SK-N-SH treated with all-trans-retinoic acid at 6 μM for 48 hours (cell line): ENCODE measurements around the gene OSCP1.

Experiments
- ATAC-seq: fragments of 200-7000 bp; cut with Tn5 transposase; 3 replicates; pipeline ENCODE4 v1.9.1; 2020; ENCODE audit warnings: mild to moderate bottlenecking, moderate library complexity
- ARNTL ChIP-seq: fragments of 450-650 bp; formaldehyde crosslinking; IDR thresholded peaks from 2 replicates; pipeline ENCODE4 v1.5.0; 2020; ENCODE audit warnings: low read depth, mild to moderate bottlenecking, moderate library complexity, borderline replicate concordance
- BACH2 ChIP-seq: fragments of 250-450 bp; sonication (Bioruptor Pico); IDR thresholded peaks from 2 replicates; pipeline ENCODE4 v1.9.0; 2021; ENCODE audit warnings: mild to moderate bottlenecking, borderline replicate concordance
- CSDC2 ChIP-seq: fragments of 250-450 bp; sonication (Bioruptor Pico); IDR thresholded peaks from 2 replicates; pipeline ENCODE4 v1.5.0; 2020; ENCODE audit warnings: mild to moderate bottlenecking, moderate library complexity
- ESRRG ChIP-seq: fragments of 250-450 bp; sonication (Bioruptor Pico); IDR thresholded peaks from 2 replicates; pipeline ENCODE4 v1.6.1; 2021; ENCODE audit warnings: mild to moderate bottlenecking
- GLIS3 ChIP-seq: fragments of 250-450 bp; sonication (Bioruptor Pico); IDR thresholded peaks from 2 replicates; pipeline ENCODE4 v1.5.0; 2020; ENCODE audit warnings: mild to moderate bottlenecking, moderate library complexity
- ISL1 ChIP-seq: fragments of 250-450 bp; sonication (Bioruptor Pico); IDR thresholded peaks from 2 replicates; pipeline ENCODE4 v2.1.2; 2022; ENCODE audit warnings: mild to moderate bottlenecking, moderate library complexity
- OSR1 ChIP-seq: fragments of 250-450 bp; sonication (Bioruptor Pico); IDR thresholded peaks from 2 replicates; pipeline ENCODE4 v1.8.0; 2022; ENCODE audit warnings: moderate library complexity, mild to moderate bottlenecking, inconsistent platforms
- PPARA ChIP-seq: fragments of 250-450 bp; sonication (Bioruptor Pico); IDR thresholded peaks from 2 replicates; pipeline ENCODE4 v1.5.0; 2020; ENCODE audit warnings: mild to moderate bottlenecking, borderline replicate concordance
- RARB ChIP-seq: fragments of 250-450 bp; sonication (Bioruptor Pico); IDR thresholded peaks from 2 replicates; pipeline ENCODE4 v1.8.0; 2021; ENCODE audit warnings: mild to moderate bottlenecking, moderate library complexity
- TCF4 ChIP-seq: fragments of 250-450 bp; sonication (Bioruptor Pico); IDR thresholded peaks from 2 replicates; pipeline ENCODE4 v1.8.0; 2021; ENCODE audit warnings: mild to moderate bottlenecking, moderate library complexity, borderline replicate concordance
- TOX ChIP-seq: fragments of 250-450 bp; sonication (Bioruptor Pico); IDR thresholded peaks from 2 replicates; pipeline ENCODE4 v1.8.0; 2021; ENCODE audit warnings: mild to moderate bottlenecking, moderate library complexity, borderline replicate concordance
- ZC3H10 ChIP-seq: fragments of 250-450 bp; sonication (Bioruptor Pico); IDR thresholded peaks from 2 replicates; pipeline ENCODE4 v1.5.1; 2021; ENCODE audit warnings: mild to moderate bottlenecking, moderate library complexity
- ZFP3 ChIP-seq: fragments of 250-450 bp; sonication (Bioruptor Pico); IDR thresholded peaks from 2 replicates; pipeline ENCODE4 v1.5.0; 2020; ENCODE audit warnings: mild to moderate bottlenecking, moderate library complexity
- ZNF70 ChIP-seq: fragments of 450-650 bp; formaldehyde crosslinking; IDR thresholded peaks from 2 replicates; pipeline ENCODE4 v1.5.0; 2020; ENCODE audit warnings: mild to moderate bottlenecking, moderate library complexity
- TF ChIP-seq, protein P1 (sequence below): fragments of 250-450 bp; sonication (Bioruptor Pico); IDR thresholded peaks from 2 replicates; pipeline ENCODE4 v1.5.1; 2020; ENCODE audit warnings: low read depth, mild to moderate bottlenecking, moderate library complexity
- TF ChIP-seq, protein P2 (sequence below): fragments of 250-450 bp; sonication (Bioruptor Pico); IDR thresholded peaks from 2 replicates; pipeline ENCODE4 v1.5.0; 2020; ENCODE audit warnings: mild to moderate bottlenecking, moderate library complexity
- TF ChIP-seq, protein P3 (sequence below): fragments of 250-450 bp; sonication (Bioruptor Pico); IDR thresholded peaks from 2 replicates; pipeline ENCODE4 v1.5.1; 2021; ENCODE audit warnings: mild to moderate bottlenecking, moderate library complexity
- TF ChIP-seq, protein P4 (sequence below): fragments of 250-450 bp; sonication (Bioruptor Pico); IDR thresholded peaks from 2 replicates; pipeline ENCODE4 v1.8.0; 2020; ENCODE audit warnings: mild to moderate bottlenecking, moderate library complexity, borderline replicate concordance

Gene OSCP1

DNA sequence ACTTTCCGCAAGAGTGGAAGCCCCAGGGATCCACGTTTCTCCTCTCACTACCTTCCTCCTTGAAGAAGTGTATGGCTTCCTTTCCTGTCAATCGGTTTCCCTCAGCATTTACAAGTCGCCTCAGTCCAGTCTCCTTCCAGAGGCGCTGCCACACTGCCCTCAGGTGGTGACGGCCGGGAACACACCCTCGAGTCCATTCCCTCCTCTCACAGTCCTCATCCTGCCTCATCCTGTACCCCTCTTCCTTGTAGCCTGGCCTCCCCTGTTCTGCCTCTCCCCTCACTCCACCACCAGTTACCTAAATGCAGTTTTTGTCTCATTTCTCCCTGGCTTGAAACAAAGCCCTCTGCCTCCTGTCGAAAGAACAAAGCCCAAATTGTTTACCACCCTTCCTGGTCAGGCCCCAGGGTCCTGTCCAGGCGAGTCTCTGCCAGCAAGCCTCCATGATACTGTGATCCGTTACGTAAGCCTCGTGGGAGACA is 29.4 kb downstream of the OSCP1 start:
- peak; percentile 99 for ATAC-seq
- TF ChIP-seq BACH2 (CRISPR knock-in tag) (no peak), RARB (CRISPR knock-in tag) (no peak), ZC3H10 (CRISPR knock-in tag) (no peak), CSDC2 (CRISPR knock-in tag) (no peak)
- TF ChIP-seq, protein P1, sequence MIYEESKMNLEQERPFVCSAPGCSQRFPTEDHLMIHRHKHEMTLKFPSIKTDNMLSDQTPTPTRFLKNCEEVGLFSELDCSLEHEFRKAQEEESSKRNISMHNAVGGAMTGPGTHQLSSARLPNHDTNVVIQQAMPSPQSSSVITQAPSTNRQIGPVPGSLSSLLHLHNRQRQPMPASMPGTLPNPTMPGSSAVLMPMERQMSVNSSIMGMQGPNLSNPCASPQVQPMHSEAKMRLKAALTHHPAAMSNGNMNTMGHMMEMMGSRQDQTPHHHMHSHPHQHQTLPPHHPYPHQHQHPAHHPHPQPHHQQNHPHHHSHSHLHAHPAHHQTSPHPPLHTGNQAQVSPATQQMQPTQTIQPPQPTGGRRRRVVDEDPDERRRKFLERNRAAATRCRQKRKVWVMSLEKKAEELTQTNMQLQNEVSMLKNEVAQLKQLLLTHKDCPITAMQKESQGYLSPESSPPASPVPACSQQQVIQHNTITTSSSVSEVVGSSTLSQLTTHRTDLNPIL (CRISPR knock-in tag) = no peak
- TF ChIP-seq, protein P2, sequence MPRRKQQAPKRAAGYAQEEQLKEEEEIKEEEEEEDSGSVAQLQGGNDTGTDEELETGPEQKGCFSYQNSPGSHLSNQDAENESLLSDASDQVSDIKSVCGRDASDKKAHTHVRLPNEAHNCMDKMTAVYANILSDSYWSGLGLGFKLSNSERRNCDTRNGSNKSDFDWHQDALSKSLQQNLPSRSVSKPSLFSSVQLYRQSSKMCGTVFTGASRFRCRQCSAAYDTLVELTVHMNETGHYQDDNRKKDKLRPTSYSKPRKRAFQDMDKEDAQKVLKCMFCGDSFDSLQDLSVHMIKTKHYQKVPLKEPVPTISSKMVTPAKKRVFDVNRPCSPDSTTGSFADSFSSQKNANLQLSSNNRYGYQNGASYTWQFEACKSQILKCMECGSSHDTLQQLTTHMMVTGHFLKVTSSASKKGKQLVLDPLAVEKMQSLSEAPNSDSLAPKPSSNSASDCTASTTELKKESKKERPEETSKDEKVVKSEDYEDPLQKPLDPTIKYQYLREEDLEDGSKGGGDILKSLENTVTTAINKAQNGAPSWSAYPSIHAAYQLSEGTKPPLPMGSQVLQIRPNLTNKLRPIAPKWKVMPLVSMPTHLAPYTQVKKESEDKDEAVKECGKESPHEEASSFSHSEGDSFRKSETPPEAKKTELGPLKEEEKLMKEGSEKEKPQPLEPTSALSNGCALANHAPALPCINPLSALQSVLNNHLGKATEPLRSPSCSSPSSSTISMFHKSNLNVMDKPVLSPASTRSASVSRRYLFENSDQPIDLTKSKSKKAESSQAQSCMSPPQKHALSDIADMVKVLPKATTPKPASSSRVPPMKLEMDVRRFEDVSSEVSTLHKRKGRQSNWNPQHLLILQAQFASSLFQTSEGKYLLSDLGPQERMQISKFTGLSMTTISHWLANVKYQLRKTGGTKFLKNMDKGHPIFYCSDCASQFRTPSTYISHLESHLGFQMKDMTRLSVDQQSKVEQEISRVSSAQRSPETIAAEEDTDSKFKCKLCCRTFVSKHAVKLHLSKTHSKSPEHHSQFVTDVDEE = no peak

DNA sequence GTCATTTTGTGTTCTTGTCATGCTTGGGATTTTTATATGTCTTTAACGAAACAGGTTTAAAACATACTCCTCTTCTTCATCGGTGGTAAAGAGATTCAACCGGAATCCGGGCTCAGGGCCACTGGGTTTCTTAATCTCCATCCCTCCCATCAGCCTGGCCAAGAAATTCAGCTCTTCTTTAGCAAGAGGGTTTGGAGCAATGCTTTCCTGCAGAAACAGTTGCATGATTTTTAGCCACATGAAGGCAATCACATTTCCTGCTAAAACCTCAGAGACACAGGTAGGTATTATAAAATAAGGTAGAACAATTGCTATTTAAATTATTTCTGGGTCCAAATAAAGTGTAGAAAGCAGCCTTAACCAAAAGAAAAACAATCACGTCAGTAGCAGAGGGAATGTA is 29.8 kb downstream of the OSCP1 start:
- no peak for TF ChIP-seq ISL1
- TF ChIP-seq ARNTL (CRISPR knock-in tag) = no peak
- no peak for TF ChIP-seq PPARA (CRISPR knock-in tag)
- TF ChIP-seq, protein P1 (CRISPR knock-in tag) = no peak
- TF ChIP-seq, protein P3, sequence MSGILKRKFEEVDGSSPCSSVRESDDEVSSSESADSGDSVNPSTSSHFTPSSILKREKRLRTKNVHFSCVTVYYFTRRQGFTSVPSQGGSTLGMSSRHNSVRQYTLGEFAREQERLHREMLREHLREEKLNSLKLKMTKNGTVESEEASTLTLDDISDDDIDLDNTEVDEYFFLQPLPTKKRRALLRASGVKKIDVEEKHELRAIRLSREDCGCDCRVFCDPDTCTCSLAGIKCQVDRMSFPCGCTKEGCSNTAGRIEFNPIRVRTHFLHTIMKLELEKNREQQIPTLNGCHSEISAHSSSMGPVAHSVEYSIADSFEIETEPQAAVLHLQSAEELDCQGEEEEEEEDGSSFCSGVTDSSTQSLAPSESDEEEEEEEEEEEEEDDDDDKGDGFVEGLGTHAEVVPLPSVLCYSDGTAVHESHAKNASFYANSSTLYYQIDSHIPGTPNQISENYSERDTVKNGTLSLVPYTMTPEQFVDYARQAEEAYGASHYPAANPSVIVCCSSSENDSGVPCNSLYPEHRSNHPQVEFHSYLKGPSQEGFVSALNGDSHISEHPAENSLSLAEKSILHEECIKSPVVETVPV = no peak
- TF ChIP-seq, protein P2 = no peak
- no peak for TF ChIP-seq CSDC2 (CRISPR knock-in tag)
- TF ChIP-seq ZNF70 (CRISPR knock-in tag) = no peak
- no peak for TF ChIP-seq ESRRG
- no peak for TF ChIP-seq TOX (CRISPR knock-in tag)
- no peak for TF ChIP-seq ZFP3 (CRISPR knock-in tag)
- no peak for TF ChIP-seq OSR1
- TF ChIP-seq BACH2 (CRISPR knock-in tag) = no peak
- no peak for ATAC-seq

DNA sequence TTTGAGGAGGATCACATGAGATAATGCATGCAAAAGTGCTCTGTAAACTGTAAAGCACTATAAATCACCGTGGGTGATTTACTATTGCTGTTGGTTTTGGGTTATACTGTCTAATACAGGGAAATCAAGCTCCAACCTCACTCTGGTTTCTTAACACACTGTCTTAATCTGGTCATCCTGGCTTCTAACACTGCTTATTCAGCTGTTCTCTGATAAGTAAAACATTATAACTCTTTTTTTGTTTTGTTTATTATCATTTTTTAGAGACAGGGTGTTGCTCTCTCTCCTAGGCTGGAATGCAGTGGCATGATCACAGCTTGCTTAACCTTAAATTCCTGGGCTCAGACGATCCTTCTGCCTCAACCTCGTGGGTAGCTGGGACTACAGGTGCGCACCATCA is 30.7 kb downstream of the OSCP1 start:
- ATAC-seq = no peak
- TF ChIP-seq GLIS3 (CRISPR knock-in tag) (no peak), TCF4 (CRISPR knock-in tag) (no peak)

DNA sequence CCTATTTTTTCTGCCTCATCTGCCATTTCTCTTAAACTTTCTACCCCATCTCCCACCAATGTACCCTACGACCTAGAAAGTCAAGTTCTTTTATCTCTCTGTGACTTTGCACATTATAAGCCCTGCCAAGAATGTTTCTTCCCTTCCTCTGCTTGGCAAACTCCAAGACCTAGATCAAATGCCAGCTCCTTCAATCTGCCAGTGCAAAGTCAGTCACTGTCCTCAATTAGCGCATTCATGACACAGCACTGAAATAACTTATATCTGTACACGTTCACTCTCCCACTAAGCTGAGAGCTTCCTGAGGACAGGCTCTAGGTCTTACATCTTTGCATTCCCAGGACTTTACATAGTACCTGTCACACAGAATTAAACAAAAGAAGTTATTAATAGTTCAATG is 31.1 kb downstream of the OSCP1 start:
- ATAC-seq = no peak
- TF ChIP-seq ZFP3 (CRISPR knock-in tag) (no peak), TCF4 (CRISPR knock-in tag) (no peak), ZNF70 (CRISPR knock-in tag) (no peak), ISL1 (no peak)
- TF ChIP-seq, protein P3 = no peak
- TF ChIP-seq, protein P4, sequence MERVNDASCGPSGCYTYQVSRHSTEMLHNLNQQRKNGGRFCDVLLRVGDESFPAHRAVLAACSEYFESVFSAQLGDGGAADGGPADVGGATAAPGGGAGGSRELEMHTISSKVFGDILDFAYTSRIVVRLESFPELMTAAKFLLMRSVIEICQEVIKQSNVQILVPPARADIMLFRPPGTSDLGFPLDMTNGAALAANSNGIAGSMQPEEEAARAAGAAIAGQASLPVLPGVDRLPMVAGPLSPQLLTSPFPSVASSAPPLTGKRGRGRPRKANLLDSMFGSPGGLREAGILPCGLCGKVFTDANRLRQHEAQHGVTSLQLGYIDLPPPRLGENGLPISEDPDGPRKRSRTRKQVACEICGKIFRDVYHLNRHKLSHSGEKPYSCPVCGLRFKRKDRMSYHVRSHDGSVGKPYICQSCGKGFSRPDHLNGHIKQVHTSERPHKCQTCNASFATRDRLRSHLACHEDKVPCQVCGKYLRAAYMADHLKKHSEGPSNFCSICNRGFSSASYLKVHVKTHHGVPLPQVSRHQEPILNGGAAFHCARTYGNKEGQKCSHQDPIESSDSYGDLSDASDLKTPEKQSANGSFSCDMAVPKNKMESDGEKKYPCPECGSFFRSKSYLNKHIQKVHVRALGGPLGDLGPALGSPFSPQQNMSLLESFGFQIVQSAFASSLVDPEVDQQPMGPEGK (CRISPR knock-in tag) = no peak
- TF ChIP-seq, all 23 proteins: peak for 0
